ENCODE results near the gene OR2T11. TPM values are rescaled to one million over a fixed set of nuclear protein-coding genes. Genes with fewer than 3 reads are reported as not detected.

Gene OR2T11
- total and polyA plus RNA-seq, 2 donors (not counting 1 experiment from before 2014, with no cell fraction given) = 0.12 to 3.6 TPM

- intact Hi-C loops (cut with micrococcal nuclease) = loop anchor here (10.0 kb wide), 1 partner anchor 374 kb away; no protein-coding TSS in a partner anchor
- CTCF ChIA-PET = interaction anchor here (0.8 to 15.1 kb wide), 10 partner anchors 9 to 305 kb away, joined by 3 to 315 read pairs (median 4); no protein-coding TSS in a partner anchor
- H3K4me2 ChIP-seq (replicated peaks; ENCODE audit: low read depth, low read length, poor library complexity, severe bottlenecking) = no peak overlapping the region
These were observed 16.0 kb downstream of the OR2T11 start for GRCh38 chr1:248618878-248619277.

GRCh38 chr1:248618119-248618518, 16.8 kb downstream of the OR2T11 start:
- Mint-ChIP-seq H3K27ac (no peak overlapping the region), H3K4me1 (peaks cover 10% of the 10 kb centered on the region), H3K27me3 (no peaks in the 10 kb centered on the region), H3K4me3 (no peak overlapping the region), H3K9me3 (ENCODE audit: insufficient read depth) (no peaks in the 10 kb centered on the region)
- WGBS (ENCODE audit: insufficient coverage) = 83% methylated on average over 6 of the region's 7 CpGs
- no peak overlapping the region for H3K27ac ChIP-seq (ENCODE audit: low read length in 2 of 2)
- ChIA-PET CTCF (interaction anchor here (1.0 to 15.1 kb wide), 5 partner anchors 68 to 214 kb away, joined by 4 to 315 read pairs (median 5); no protein-coding TSS in a partner anchor), POLR2A (no interaction called here)
- H3K9me3 ChIP-seq (ENCODE audit: control extremely low read depth in 1 of 3, control insufficient read depth in 2 of 3, insufficient read depth in 1 of 3, low read length in 2 of 3) = no peaks in the 10 kb centered on the region
- intact Hi-C loops (cut with micrococcal nuclease) = loop anchor here (10.0 kb wide), 1 partner anchor 373 kb away; no protein-coding TSS in a partner anchor
- H2AFZ ChIP-seq (ENCODE audit: insufficient read depth, low read depth, low read length, poor library complexity, severe bottlenecking) = no peak overlapping the region
- ATAC-seq (ENCODE audit: low read depth) (no peak), DNase-seq (no peak)
- H3K36me3 ChIP-seq (replicated peaks in 1 of 2; ENCODE audit: control extremely low read depth in 1 of 2, control insufficient read depth in 1 of 2, extremely low read depth in 1 of 2, insufficient read depth in 2 of 2, low read length in 1 of 2) = no peaks in the 10 kb centered on the region
- no peaks in the 10 kb centered on the region for H3K27me3 ChIP-seq (replicated peaks in 1 of 4; ENCODE audit: control extremely low read depth in 1 of 4, control insufficient read depth in 3 of 4, insufficient read depth in 4 of 4, low read length in 3 of 4)
- no peaks in the 10 kb centered on the region for H4K20me1 ChIP-seq (ENCODE audit: control insufficient read depth, insufficient read depth, low read length, poor library complexity, severe bottlenecking)
- peaks cover 6% of the 10 kb centered on the region in 2 donors for H3K4me1 ChIP-seq (ENCODE audit: control insufficient read depth in 2 of 2, insufficient read depth in 2 of 2, low read length in 2 of 2)
- H3K4me2 ChIP-seq (replicated peaks; ENCODE audit: low read depth, low read length, poor library complexity, severe bottlenecking) = no peak overlapping the region
- H3K9ac ChIP-seq (ENCODE audit: low read length) = no peak overlapping the region
- H3K4me3 ChIP-seq (ENCODE audit: control extremely low read depth in 1 of 5, extremely low read depth in 1 of 5, insufficient read depth in 1 of 5, low read depth in 2 of 5, low read length in 4 of 5) = no peak overlapping the region
- no peak for TF ChIP-seq EZH2 (IDR thresholded peaks at IDR 0.05; ENCODE audit: borderline replicate concordance, insufficient read depth, low read depth, low read length, poor library complexity, severe bottlenecking)
- TF ChIP-seq, protein P1, sequence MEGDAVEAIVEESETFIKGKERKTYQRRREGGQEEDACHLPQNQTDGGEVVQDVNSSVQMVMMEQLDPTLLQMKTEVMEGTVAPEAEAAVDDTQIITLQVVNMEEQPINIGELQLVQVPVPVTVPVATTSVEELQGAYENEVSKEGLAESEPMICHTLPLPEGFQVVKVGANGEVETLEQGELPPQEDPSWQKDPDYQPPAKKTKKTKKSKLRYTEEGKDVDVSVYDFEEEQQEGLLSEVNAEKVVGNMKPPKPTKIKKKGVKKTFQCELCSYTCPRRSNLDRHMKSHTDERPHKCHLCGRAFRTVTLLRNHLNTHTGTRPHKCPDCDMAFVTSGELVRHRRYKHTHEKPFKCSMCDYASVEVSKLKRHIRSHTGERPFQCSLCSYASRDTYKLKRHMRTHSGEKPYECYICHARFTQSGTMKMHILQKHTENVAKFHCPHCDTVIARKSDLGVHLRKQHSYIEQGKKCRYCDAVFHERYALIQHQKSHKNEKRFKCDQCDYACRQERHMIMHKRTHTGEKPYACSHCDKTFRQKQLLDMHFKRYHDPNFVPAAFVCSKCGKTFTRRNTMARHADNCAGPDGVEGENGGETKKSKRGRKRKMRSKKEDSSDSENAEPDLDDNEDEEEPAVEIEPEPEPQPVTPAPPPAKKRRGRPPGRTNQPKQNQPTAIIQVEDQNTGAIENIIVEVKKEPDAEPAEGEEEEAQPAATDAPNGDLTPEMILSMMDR (IDR thresholded peaks at IDR 0.05) = no peak
- H3K79me2 ChIP-seq (ENCODE audit: control insufficient read depth, insufficient read depth, low read length) = peaks cover 4% of the 10 kb centered on the region

More at GRCh38 chr1:248618878-248619277, 16.0 kb downstream of the OR2T11 start:
- no peaks in the 10 kb centered on the region for H4K20me1 ChIP-seq (ENCODE audit: control insufficient read depth, insufficient read depth, low read length, poor library complexity, severe bottlenecking)
- peaks cover 4% of the 10 kb centered on the region for H3K79me2 ChIP-seq (ENCODE audit: control insufficient read depth, insufficient read depth, low read length)
- H3K27ac Mint-ChIP-seq = no peak overlapping the region
- no peaks in the 10 kb centered on the region for H3K9me3 Mint-ChIP-seq (ENCODE audit: insufficient read depth)
- no peak overlapping the region for H3K9ac ChIP-seq (ENCODE audit: low read length)
- no peak overlapping the region for H3K4me3 ChIP-seq (ENCODE audit: control extremely low read depth in 1 of 5, extremely low read depth in 1 of 5, insufficient read depth in 1 of 5, low read depth in 2 of 5, low read length in 4 of 5)
- no CpG with 5 or more reads among the region's 3 CpGs for WGBS (ENCODE audit: insufficient coverage)
- ATAC-seq (ENCODE audit: low read depth) (no peak), DNase-seq (peak; percentile 56)
- TF ChIP-seq EZH2 (IDR thresholded peaks at IDR 0.05; ENCODE audit: borderline replicate concordance, insufficient read depth, low read depth, low read length, poor library complexity, severe bottlenecking) = no peak
- TF ChIP-seq, protein P1 (IDR thresholded peaks at IDR 0.05) = peak; percentile 80
- H3K4me3 Mint-ChIP-seq = no peak overlapping the region
- H3K4me1 ChIP-seq (ENCODE audit: control insufficient read depth in 2 of 2, insufficient read depth in 2 of 2, low read length in 2 of 2) = peaks cover 6 to 7% of the 10 kb centered on the region in 2 donors
- H3K27ac ChIP-seq (ENCODE audit: low read length in 2 of 2) = no peak overlapping the region
- peaks cover 11% of the 10 kb centered on the region for H3K4me1 Mint-ChIP-seq
- H3K27me3 ChIP-seq (replicated peaks in 1 of 4; ENCODE audit: control extremely low read depth in 1 of 4, control insufficient read depth in 3 of 4, insufficient read depth in 4 of 4, low read length in 3 of 4) = no peaks in the 10 kb centered on the region
- no peak overlapping the region for H2AFZ ChIP-seq (ENCODE audit: insufficient read depth, low read depth, low read length, poor library complexity, severe bottlenecking)
- no peaks in the 10 kb centered on the region for H3K9me3 ChIP-seq (ENCODE audit: control extremely low read depth in 1 of 3, control insufficient read depth in 2 of 3, insufficient read depth in 1 of 3, low read length in 2 of 3)
- POLR2A ChIA-PET = no interaction called here
- no peaks in the 10 kb centered on the region for H3K36me3 ChIP-seq (replicated peaks in 1 of 2; ENCODE audit: control extremely low read depth in 1 of 2, control insufficient read depth in 1 of 2, extremely low read depth in 1 of 2, insufficient read depth in 2 of 2, low read length in 1 of 2)
- H3K27me3 Mint-ChIP-seq = no peaks in the 10 kb centered on the region
